ENCODE results near the gene REXO1. TPM values are rescaled to one million over a fixed set of nuclear protein-coding genes. Genes with fewer than 3 reads are reported as not detected.
A peak's percentile ranks its signal among the peaks of the same experiment; 100 is the strongest.

The REXO1 gene
- total and polyA plus RNA-seq, 9 donors = 4.8 to 46.7 (median 25.8) TPM

- H3K36me3 ChIP-seq = no peaks in the 10 kb centered on the region
- no peak for TF ChIP-seq EP300 (IDR thresholded peaks at IDR 0.05)
- no peak for TF ChIP-seq POLR2A (IDR thresholded peaks at IDR 0.05)
- no peak for TF ChIP-seq CTCF (IDR thresholded peaks at IDR 0.05)
- intact Hi-C loops (cut with DNase I) = no loop called here
- H3K4me3 ChIP-seq = peak overlapping the region; percentile 92
- no peak for DNase-seq
- no peaks in the 10 kb centered on the region for H3K9me3 ChIP-seq
- H3K4me1 ChIP-seq (ENCODE audit: insufficient read depth) = peaks cover 14% of the 10 kb centered on the region
- no peak overlapping the region for H3K27ac ChIP-seq
- H3K27me3 ChIP-seq = no peaks in the 10 kb centered on the region
- WGBS, 3 donors = 38 to 55% (median 39%) methylated on average over 29 of the region's 29 CpGs
Observed at GRCh38 chr19:1846517-1847204, 1.6 kb downstream of the REXO1 start.

- Histone ChIP-seq H3K4me1 (ENCODE audit: insufficient read depth) (peaks cover 17% of the 10 kb centered on the region), H3K27ac (no peak overlapping the region), H3K4me3 (no peak overlapping the region), H3K9me3 (no peaks in the 10 kb centered on the region), H3K27me3 (no peaks in the 10 kb centered on the region), H3K36me3 (no peaks in the 10 kb centered on the region)
- intact Hi-C loops (cut with DNase I) = no loop called here
- no peak for DNase-seq
- WGBS, 3 donors = 69 to 79% (median 71%) methylated on average over 11 of the region's 11 CpGs
- TF ChIP-seq EP300 (IDR thresholded peaks at IDR 0.05) (no peak), POLR2A (IDR thresholded peaks at IDR 0.05) (no peak)
Observed at GRCh38 chr19:1845642-1846041, 2.6 kb downstream of the REXO1 start.

- intact Hi-C loops (cut with DNase I) = no loop called here
- no peaks in the 10 kb centered on the region for H3K36me3 ChIP-seq
- TF ChIP-seq POLR2A (IDR thresholded peaks at IDR 0.05) (no peak), EP300 (IDR thresholded peaks at IDR 0.05) (no peak), CTCF (IDR thresholded peaks at IDR 0.05) (no peak)
- no peak overlapping the region for H3K27ac ChIP-seq
- no peak overlapping the region for H3K4me3 ChIP-seq
- peaks cover 17% of the 10 kb centered on the region for H3K4me1 ChIP-seq (ENCODE audit: insufficient read depth)
- H3K9me3 ChIP-seq = no peaks in the 10 kb centered on the region
- 77 to 89% (median 79%) methylated on average over 16 of the region's 16 CpGs for WGBS, 3 donors
- no peaks in the 10 kb centered on the region for H3K27me3 ChIP-seq
- no peak for DNase-seq
Observed at GRCh38 chr19:1845125-1845515, 3.2 kb downstream of the REXO1 start.

GRCh38 chr19:1844513-1845124 is 3.7 kb downstream of the REXO1 start:
- TF ChIP-seq CTCF (IDR thresholded peaks at IDR 0.05) = no peak
- TF ChIP-seq POLR2A (IDR thresholded peaks at IDR 0.05) = no peak
- Histone ChIP-seq H3K9me3 (no peaks in the 10 kb centered on the region), H3K4me1 (ENCODE audit: insufficient read depth) (peaks cover 17% of the 10 kb centered on the region), H3K36me3 (no peaks in the 10 kb centered on the region), H3K4me3 (no peak overlapping the region), H3K27me3 (no peaks in the 10 kb centered on the region), H3K27ac (no peak overlapping the region)
- no peak for DNase-seq
- WGBS, 3 donors = 70 to 78% (median 73%) methylated on average over 19 of the region's 19 CpGs
- intact Hi-C loops (cut with DNase I) = no loop called here
